Panc1 (cell line): ENCODE results near the gene FARP2. TPM values are rescaled to one million over a fixed set of nuclear protein-coding genes. Genes with fewer than 3 reads are reported as not detected.

ENCODE experiments used
- ATAC-seq: fragments of 200-7000 bp; cut with Tn5 transposase; 2 replicates; pipeline ENCODE4 v1.9.1; 2020; ENCODE audit warnings: mild to moderate bottlenecking, moderate library complexity
- BruUV-seq: library from RNA; stranded (reverse); fragments of 400-500 nt; replicated peaks from 2 replicates; lab custom pipeline; 2021; lab: Mats Ljungman, UMichigan
- CTCF ChIA-PET: fragments of 300-600 bp; sonication (Branson Sonifier 250); formaldehyde crosslinking; loops from one replicate; lab custom pipeline; 2022; ENCODE audit warnings: antibody characterized with exemption; lab: Charles Lee
- POLR2A ChIA-PET: fragments of 300-600 bp; sonication (Branson Sonifier 250); formaldehyde crosslinking; loops from one replicate; lab custom pipeline; 2022; ENCODE audit warnings: antibody characterized with exemption; lab: Charles Lee
- DNase-seq: peaks from one replicate; pipeline ENCODE4 v3.0.0-alpha.2; 2010; ENCODE audit warnings: low read depth, low spot score
- H3K27ac ChIP-seq: 2 replicates; pipeline ENCODE4 v1.5.1; 2011; ENCODE audit warnings: mild to moderate bottlenecking, low read length, inconsistent platforms
- H3K27me3 ChIP-seq: fragments of 200-500 bp; sonication (Bioruptor generic); 2 replicates; pipeline ENCODE4 v1.6.0; 2014; ENCODE audit warnings: low read length, inconsistent platforms; ENCODE audit not compliant: control insufficient read depth, insufficient read depth
- H3K36me3 ChIP-seq: fragments of 200-500 bp; sonication (Bioruptor generic); 2 replicates; pipeline ENCODE4 v1.5.1; 2014; ENCODE audit warnings: inconsistent platforms, mild to moderate bottlenecking, low read length, moderate library complexity; ENCODE audit not compliant: control insufficient read depth, insufficient read depth
- H3K4me1 ChIP-seq: 2 replicates; pipeline ENCODE4 v1.5.1; 2011; ENCODE audit warnings: inconsistent platforms, mild to moderate bottlenecking, low read length, moderate library complexity; ENCODE audit not compliant: control insufficient read depth, insufficient read depth
- H3K4me3 ChIP-seq, 2 experiments: 2 replicates each; pipeline ENCODE4 v1.5.1; 2011 to 2012; ENCODE audit warnings: low read depth in 2 of 2, low read length in 2 of 2, mild to moderate bottlenecking in 2 of 2, inconsistent platforms in 1 of 2, moderate library complexity in 1 of 2
- H3K9me3 ChIP-seq: fragments of 200-500 bp; sonication (Bioruptor generic); 2 replicates; pipeline ENCODE4 v1.5.1; 2014; ENCODE audit warnings: low read depth, mild to moderate bottlenecking, inconsistent platforms, low read length, moderate library complexity; ENCODE audit not compliant: control insufficient read depth, insufficient read depth
- POLR2AphosphoS5 ChIP-seq: IDR thresholded peaks from 2 replicates; pipeline ENCODE4 v1.6.1; 2012; ENCODE audit warnings: mild to moderate bottlenecking, low read depth, low read length, moderate library complexity
- REST ChIP-seq, 2 experiments: IDR thresholded peaks; 2 replicates each; pipeline ENCODE4 v1.6.1; 2011 to 2012; ENCODE audit warnings: low read depth in 2 of 2, control low read depth in 1 of 2, low read length in 1 of 2, mild to moderate bottlenecking in 1 of 2, moderate library complexity in 1 of 2; ENCODE audit not compliant: insufficient read depth in 1 of 2
- SIN3A ChIP-seq: IDR thresholded peaks from 2 replicates; pipeline ENCODE4 v1.6.1; 2012; ENCODE audit warnings: low read depth, mild to moderate bottlenecking, low read length, moderate library complexity, borderline replicate concordance; ENCODE audit not compliant: insufficient read depth
- TCF7L2 ChIP-seq: IDR thresholded peaks from 2 replicates; pipeline ENCODE4 v1.6.1; 2011; ENCODE audit warnings: mild to moderate bottlenecking, low read depth, low read length, inconsistent platforms
- in situ Hi-C: cut with HindIII; loops from 2 replicates; pipeline ENCODE4 v1.10.0; 2016; ENCODE audit warnings: low sequenced_read_pairs, low pct_unique_long_range_greater_than_20kb
- intact Hi-C: fragments of 100-400 bp; cut with micrococcal nuclease; formaldehyde crosslinking; loops from one replicate; pipeline ENCODE4 v1.10.0; 2022; ENCODE audit not compliant: unreplicated experiment
- total RNA-seq: library from RNA; stranded (reverse); gene quantifications from one replicate; pipeline ENCODE4 v1.2.1, GENCODE V29; 2021; ENCODE audit not compliant: unreplicated experiment
- TF ChIP-seq, protein P1 (sequence below): fragments of 450-650 bp; IDR thresholded peaks from 2 replicates; pipeline ENCODE4 v1.5.1; 2017; ENCODE audit warnings: mild to moderate bottlenecking

FARP2 gene
- total RNA-seq, 1 experiment from 2014 or later, result 80.3 TPM

DNA sequence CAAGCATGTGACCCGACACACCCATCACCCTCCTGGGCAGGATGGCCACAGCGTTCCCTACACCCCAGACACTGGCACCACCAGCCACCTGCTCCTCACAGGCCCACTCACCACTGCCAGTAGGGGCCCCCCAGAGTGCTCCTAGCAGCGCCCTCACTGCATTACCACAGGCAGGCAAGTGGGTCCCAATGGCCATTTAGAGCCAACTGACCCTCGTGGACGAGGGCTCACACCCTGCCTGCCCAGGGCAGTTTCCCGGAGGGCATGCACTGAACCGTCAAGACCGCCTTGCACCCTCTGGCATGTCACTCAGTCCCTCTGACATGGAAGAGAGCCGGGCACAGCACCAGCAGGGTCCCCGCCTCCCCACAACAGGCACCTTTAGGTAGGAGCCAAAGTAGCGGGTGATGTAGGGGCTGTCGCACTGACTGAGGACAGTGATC, 145.0 kb downstream of the FARP2 start:
- TF ChIP-seq REST (IDR thresholded peaks at IDR 0.05; ENCODE audit: insufficient read depth in 1 of 2, low read depth in 2 of 2, low read length in 1 of 2), result no peak
- no peak for TF ChIP-seq POLR2AphosphoS5
- in situ Hi-C loops (no loop called here), intact Hi-C loops (no loop called here)
- no peaks in the 10 kb centered on the region for H3K36me3 ChIP-seq
- H3K4me1 ChIP-seq, result peaks cover 14% of the 10 kb centered on the region
- DNase-seq (no peak), ATAC-seq (no peak)
- H3K9me3 ChIP-seq, result no peaks in the 10 kb centered on the region
- no peaks in the 10 kb centered on the region for H3K27me3 ChIP-seq
- CTCF ChIA-PET, result no interaction called here
- no peak overlapping the region for H3K27ac ChIP-seq
- BruUV-seq, result no TSS peak
- no peak overlapping the region for H3K4me3 ChIP-seq
- POLR2A ChIA-PET, result no interaction called here

- TF ChIP-seq POLR2AphosphoS5 (no peak), REST (IDR thresholded peaks at IDR 0.05; ENCODE audit: insufficient read depth in 1 of 2, low read depth in 2 of 2, low read length in 1 of 2) (no peak), SIN3A (no peak)
- no TSS peak for BruUV-seq
- intact Hi-C loops, result no loop called here
Measured at GRCh38 chr2:241501551-241501950, 145.5 kb downstream of the FARP2 start.

GRCh38 chr2:241502281-241502680, 146.2 kb downstream of the FARP2 start:
- H3K36me3 ChIP-seq, result no peaks in the 10 kb centered on the region
- intact Hi-C loops, result no loop called here
- BruUV-seq, result TSS peak; percentile 16
- TF ChIP-seq, protein P1, sequence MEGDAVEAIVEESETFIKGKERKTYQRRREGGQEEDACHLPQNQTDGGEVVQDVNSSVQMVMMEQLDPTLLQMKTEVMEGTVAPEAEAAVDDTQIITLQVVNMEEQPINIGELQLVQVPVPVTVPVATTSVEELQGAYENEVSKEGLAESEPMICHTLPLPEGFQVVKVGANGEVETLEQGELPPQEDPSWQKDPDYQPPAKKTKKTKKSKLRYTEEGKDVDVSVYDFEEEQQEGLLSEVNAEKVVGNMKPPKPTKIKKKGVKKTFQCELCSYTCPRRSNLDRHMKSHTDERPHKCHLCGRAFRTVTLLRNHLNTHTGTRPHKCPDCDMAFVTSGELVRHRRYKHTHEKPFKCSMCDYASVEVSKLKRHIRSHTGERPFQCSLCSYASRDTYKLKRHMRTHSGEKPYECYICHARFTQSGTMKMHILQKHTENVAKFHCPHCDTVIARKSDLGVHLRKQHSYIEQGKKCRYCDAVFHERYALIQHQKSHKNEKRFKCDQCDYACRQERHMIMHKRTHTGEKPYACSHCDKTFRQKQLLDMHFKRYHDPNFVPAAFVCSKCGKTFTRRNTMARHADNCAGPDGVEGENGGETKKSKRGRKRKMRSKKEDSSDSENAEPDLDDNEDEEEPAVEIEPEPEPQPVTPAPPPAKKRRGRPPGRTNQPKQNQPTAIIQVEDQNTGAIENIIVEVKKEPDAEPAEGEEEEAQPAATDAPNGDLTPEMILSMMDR, result no peak
- no peak for TF ChIP-seq TCF7L2
- TF ChIP-seq SIN3A, result no peak
- no peak for TF ChIP-seq POLR2AphosphoS5
- TF ChIP-seq REST (IDR thresholded peaks at IDR 0.05; ENCODE audit: insufficient read depth in 1 of 2, low read depth in 2 of 2, low read length in 1 of 2), result no peak
- no peaks in the 10 kb centered on the region for H3K9me3 ChIP-seq
- CTCF ChIA-PET, result no interaction called here
- ATAC-seq (no peak), DNase-seq (no peak)
- POLR2A ChIA-PET, result interaction anchor here (0.7 kb wide), 1 partner anchor 15 kb away, joined by 4 read pairs; no protein-coding TSS in a partner anchor
- peaks cover 23% of the 10 kb centered on the region for H3K4me1 ChIP-seq
- in situ Hi-C loops, result no loop called here
- no peaks in the 10 kb centered on the region for H3K27me3 ChIP-seq
- no peak overlapping the region for H3K27ac ChIP-seq
- H3K4me3 ChIP-seq, result no peak overlapping the region

More at GRCh38 chr2:241501551-241501950, 145.5 kb downstream of the FARP2 start:
- H3K4me3 ChIP-seq, result no peak overlapping the region
- no peaks in the 10 kb centered on the region for H3K36me3 ChIP-seq
- DNase-seq, result no peak
- peaks cover 19% of the 10 kb centered on the region for H3K4me1 ChIP-seq
- CTCF ChIA-PET, result no interaction called here
- no peaks in the 10 kb centered on the region for H3K27me3 ChIP-seq
- POLR2A ChIA-PET, result no interaction called here
- in situ Hi-C loops, result no loop called here
- ATAC-seq, result no peak
- H3K27ac ChIP-seq, result no peak overlapping the region
- no peaks in the 10 kb centered on the region for H3K9me3 ChIP-seq
